Activated gamma-delta T cell treated with Interleukin-2 at 50 U/mL for 16 hours (primary cell): ENCODE measurements around the gene FIBCD1.

ENCODE experiments used
- DNase-seq: peaks from one replicate; pipeline ENCODE4 v3.0.0-alpha.2; 2020

Gene FIBCD1

GRCh38 chr9:130938652-130939404 is at the start of gene FIBCD1:
TSS of gene FIBCD1 (minus strand) at chr9:130939247. CDS start at chr9:130938607, 640 bp downstream.
- DNase-seq, result no peak

- no peak for DNase-seq
Measured at GRCh38 chr9:130988400-130988747, 49.3 kb upstream of the FIBCD1 start.

GRCh38 chr9:130987738-130988399 is 48.8 kb upstream of the FIBCD1 start:
- DNase-seq, result no peak

GRCh38 chr9:130987054-130987453 is 48.0 kb upstream of the FIBCD1 start:
- no peak for DNase-seq

GRCh38 chr9:130986356-130986965 is 47.4 kb upstream of the FIBCD1 start:
- DNase-seq, result no peak

- DNase-seq, result no peak
Measured at GRCh38 chr9:130985606-130986162, 46.6 kb upstream of the FIBCD1 start.

- no peak for DNase-seq
Measured at GRCh38 chr9:130985029-130985428, 46.0 kb upstream of the FIBCD1 start.

GRCh38 chr9:130984521-130984920 is 45.5 kb upstream of the FIBCD1 start:
- no peak for DNase-seq

- no peak for DNase-seq
Measured at GRCh38 chr9:130983970-130984369, 44.9 kb upstream of the FIBCD1 start.

- DNase-seq, result no peak
Measured at GRCh38 chr9:130983359-130983670, 44.3 kb upstream of the FIBCD1 start.

GRCh38 chr9:130982636-130983358 is 43.8 kb upstream of the FIBCD1 start:
- no peak for DNase-seq

- DNase-seq, result no peak
Measured at GRCh38 chr9:130981756-130982137, 42.7 kb upstream of the FIBCD1 start.

GRCh38 chr9:130981002-130981755 is 42.1 kb upstream of the FIBCD1 start:
- DNase-seq, result no peak

GRCh38 chr9:130980526-130980925 is 41.5 kb upstream of the FIBCD1 start:
- DNase-seq, result no peak

GRCh38 chr9:130979591-130980385 is 40.7 kb upstream of the FIBCD1 start:
- no peak for DNase-seq

- DNase-seq, result no peak
Measured at GRCh38 chr9:130977811-130978221, 38.8 kb upstream of the FIBCD1 start.

GRCh38 chr9:130975932-130976841 is 37.1 kb upstream of the FIBCD1 start:
- DNase-seq, result no peak

- no peak for DNase-seq
Measured at GRCh38 chr9:130975156-130975555, 36.1 kb upstream of the FIBCD1 start.

- DNase-seq, result no peak
Measured at GRCh38 chr9:130974697-130975096, 35.6 kb upstream of the FIBCD1 start.

GRCh38 chr9:130973686-130974281 is 34.7 kb upstream of the FIBCD1 start:
- DNase-seq, result no peak
